ENCODE data around the gene NTRK3. TPM values are rescaled to one million over a fixed set of nuclear protein-coding genes. Genes with fewer than 3 reads are reported as not detected.

NTRK3 gene
- total RNA-seq, 1 donor from 2014 or later: not detected

DNA sequence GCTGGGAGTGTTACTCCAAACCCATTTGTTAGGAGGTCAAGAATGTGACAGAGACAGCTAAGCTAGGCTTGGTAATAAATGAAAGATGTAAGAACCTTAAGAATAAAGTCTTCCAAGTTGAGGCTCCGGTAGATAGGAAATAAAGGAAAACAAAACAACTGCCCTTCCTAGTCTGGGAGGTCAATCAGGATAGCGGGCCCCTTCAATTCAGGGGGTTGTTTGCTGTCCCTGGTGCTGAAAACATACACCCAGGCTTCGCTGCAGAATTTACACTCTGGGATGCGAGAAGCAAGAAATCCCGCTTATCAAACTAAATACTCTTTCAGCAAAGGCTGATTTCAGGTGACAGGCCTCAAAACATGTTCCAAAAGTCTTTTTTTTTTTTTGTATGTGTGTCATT is 393.4 kb downstream of the NTRK3 start:
- DNase-seq (ENCODE audit: extremely low spot score, unreplicated experiment): no peak
- Mint-ChIP-seq H3K9me3 (ENCODE audit: unreplicated experiment) (no peaks in the 10 kb centered on the region), H3K4me1 (ENCODE audit: unreplicated experiment) (no peaks in the 10 kb centered on the region), H3K4me3 (ENCODE audit: unreplicated experiment) (no peak overlapping the region), H3K36me3 (ENCODE audit: unreplicated experiment) (no peaks in the 10 kb centered on the region), H3K27ac (ENCODE audit: unreplicated experiment) (no peak overlapping the region), H3K27me3 (ENCODE audit: unreplicated experiment) (no peaks in the 10 kb centered on the region)
- TF ChIP-seq, protein P1, sequence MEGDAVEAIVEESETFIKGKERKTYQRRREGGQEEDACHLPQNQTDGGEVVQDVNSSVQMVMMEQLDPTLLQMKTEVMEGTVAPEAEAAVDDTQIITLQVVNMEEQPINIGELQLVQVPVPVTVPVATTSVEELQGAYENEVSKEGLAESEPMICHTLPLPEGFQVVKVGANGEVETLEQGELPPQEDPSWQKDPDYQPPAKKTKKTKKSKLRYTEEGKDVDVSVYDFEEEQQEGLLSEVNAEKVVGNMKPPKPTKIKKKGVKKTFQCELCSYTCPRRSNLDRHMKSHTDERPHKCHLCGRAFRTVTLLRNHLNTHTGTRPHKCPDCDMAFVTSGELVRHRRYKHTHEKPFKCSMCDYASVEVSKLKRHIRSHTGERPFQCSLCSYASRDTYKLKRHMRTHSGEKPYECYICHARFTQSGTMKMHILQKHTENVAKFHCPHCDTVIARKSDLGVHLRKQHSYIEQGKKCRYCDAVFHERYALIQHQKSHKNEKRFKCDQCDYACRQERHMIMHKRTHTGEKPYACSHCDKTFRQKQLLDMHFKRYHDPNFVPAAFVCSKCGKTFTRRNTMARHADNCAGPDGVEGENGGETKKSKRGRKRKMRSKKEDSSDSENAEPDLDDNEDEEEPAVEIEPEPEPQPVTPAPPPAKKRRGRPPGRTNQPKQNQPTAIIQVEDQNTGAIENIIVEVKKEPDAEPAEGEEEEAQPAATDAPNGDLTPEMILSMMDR (IDR thresholded peaks at IDR 0.05): no peak

DNA sequence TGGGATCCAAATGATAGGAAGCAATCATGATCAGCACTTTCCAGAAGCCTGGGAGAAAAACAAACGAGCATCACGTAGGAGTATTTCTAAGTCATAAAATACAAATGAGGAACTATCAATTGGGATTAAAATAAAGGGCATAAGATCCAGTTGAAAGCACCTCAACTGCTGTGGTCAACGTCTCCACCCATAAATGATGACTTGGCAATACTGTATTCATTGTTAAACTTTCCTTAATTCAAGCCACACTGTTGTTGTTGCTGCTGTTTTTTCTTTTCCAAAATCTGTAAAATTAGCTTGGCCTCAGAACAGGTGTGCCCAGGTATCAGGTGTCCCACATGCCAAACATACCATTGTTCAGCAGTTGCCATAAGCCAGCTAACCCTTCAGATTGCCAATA is 395.8 kb downstream of the NTRK3 start:
- no peaks in the 10 kb centered on the region for H3K9me3 Mint-ChIP-seq (ENCODE audit: unreplicated experiment)
- no peaks in the 10 kb centered on the region for H3K36me3 Mint-ChIP-seq (ENCODE audit: unreplicated experiment)
- H3K27me3 Mint-ChIP-seq (ENCODE audit: unreplicated experiment): no peaks in the 10 kb centered on the region
- no peak overlapping the region for H3K4me3 Mint-ChIP-seq (ENCODE audit: unreplicated experiment)
- no peak overlapping the region for H3K27ac Mint-ChIP-seq (ENCODE audit: unreplicated experiment)
- no peaks in the 10 kb centered on the region for H3K4me1 Mint-ChIP-seq (ENCODE audit: unreplicated experiment)
- DNase-seq (ENCODE audit: extremely low spot score, unreplicated experiment): no peak
- TF ChIP-seq, protein P1 (IDR thresholded peaks at IDR 0.05): no peak

DNA sequence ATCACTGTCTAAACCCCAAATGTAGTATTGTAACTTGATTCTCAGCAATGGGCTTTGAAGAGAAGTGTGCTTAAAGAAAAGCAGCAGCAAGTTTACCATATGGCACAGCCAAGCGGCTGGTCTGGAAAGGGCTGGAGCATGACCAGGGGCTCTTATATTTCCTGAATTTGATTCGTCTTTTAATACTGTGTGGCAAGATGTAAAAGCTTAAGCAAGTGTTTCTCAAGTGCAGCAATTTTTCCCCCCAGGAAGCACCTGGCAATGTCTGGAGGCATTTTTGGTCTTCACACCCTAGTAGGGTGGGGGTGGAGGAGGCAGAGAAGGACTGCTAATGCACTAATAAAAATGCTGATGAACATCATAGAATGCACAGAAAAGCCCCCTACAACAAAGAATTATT is 397.9 kb downstream of the NTRK3 start:
- Mint-ChIP-seq H3K4me3 (ENCODE audit: unreplicated experiment) (no peak overlapping the region), H3K27me3 (ENCODE audit: unreplicated experiment) (no peaks in the 10 kb centered on the region), H3K9me3 (ENCODE audit: unreplicated experiment) (no peaks in the 10 kb centered on the region), H3K27ac (ENCODE audit: unreplicated experiment) (no peak overlapping the region), H3K4me1 (ENCODE audit: unreplicated experiment) (no peaks in the 10 kb centered on the region), H3K36me3 (ENCODE audit: unreplicated experiment) (no peaks in the 10 kb centered on the region)
- no peak for DNase-seq (ENCODE audit: extremely low spot score, unreplicated experiment)
- TF ChIP-seq, protein P1 (IDR thresholded peaks at IDR 0.05): no peak

DNA sequence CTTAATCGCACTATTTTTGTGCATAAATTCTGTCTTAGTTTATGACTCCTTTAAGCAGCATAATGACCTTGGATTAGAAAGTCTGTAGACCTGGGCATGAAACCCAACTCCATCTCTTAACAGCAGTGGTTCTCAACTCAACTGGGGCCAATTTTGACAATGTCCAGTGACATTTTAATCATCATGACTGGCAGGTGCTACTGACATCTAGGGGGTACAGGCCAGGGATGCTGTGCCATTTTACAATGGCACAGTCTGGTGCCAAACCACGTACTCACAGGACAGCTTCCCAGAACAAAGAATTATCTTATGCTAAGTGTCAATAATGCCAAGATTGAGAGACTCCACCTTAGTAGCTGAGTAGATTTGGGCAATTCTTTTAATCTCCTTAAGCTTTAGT is 405.0 kb downstream of the NTRK3 start:
- TF ChIP-seq, protein P1 (IDR thresholded peaks at IDR 0.05): no peak
- no peak for DNase-seq (ENCODE audit: extremely low spot score, unreplicated experiment)
- H3K4me1 Mint-ChIP-seq (ENCODE audit: unreplicated experiment): no peaks in the 10 kb centered on the region
- no peak overlapping the region for H3K4me3 Mint-ChIP-seq (ENCODE audit: unreplicated experiment)
- peaks cover 3% of the 10 kb centered on the region for H3K27me3 Mint-ChIP-seq (ENCODE audit: unreplicated experiment)
- H3K27ac Mint-ChIP-seq (ENCODE audit: unreplicated experiment): no peak overlapping the region
- no peaks in the 10 kb centered on the region for H3K36me3 Mint-ChIP-seq (ENCODE audit: unreplicated experiment)
- no peaks in the 10 kb centered on the region for H3K9me3 Mint-ChIP-seq (ENCODE audit: unreplicated experiment)

DNA sequence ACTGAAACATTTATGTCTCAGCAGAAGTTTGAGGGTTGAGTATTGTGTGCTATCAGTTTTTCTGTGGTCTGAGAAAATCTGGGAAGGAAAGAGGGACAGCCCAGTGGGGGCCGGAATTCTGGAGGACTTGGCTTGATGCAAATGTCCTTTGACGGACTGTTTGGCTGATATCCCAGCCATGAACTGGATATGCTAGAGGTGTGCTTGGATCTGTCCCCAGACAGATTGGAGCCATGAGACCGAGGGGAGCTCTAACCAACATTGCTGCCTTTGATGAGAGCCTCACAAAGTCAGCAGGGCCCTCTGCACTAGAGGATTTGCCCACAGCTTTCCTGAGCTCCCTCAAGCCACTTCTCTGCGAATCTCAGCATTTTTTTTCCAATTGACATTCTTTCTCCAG is 405.6 kb downstream of the NTRK3 start:
- TF ChIP-seq, protein P1 (IDR thresholded peaks at IDR 0.05): no peak
- Mint-ChIP-seq H3K9me3 (ENCODE audit: unreplicated experiment) (no peaks in the 10 kb centered on the region), H3K36me3 (ENCODE audit: unreplicated experiment) (no peaks in the 10 kb centered on the region), H3K4me1 (ENCODE audit: unreplicated experiment) (no peaks in the 10 kb centered on the region), H3K27me3 (ENCODE audit: unreplicated experiment) (peaks cover 3% of the 10 kb centered on the region), H3K4me3 (ENCODE audit: unreplicated experiment) (no peak overlapping the region), H3K27ac (ENCODE audit: unreplicated experiment) (no peak overlapping the region)
- DNase-seq (ENCODE audit: extremely low spot score, unreplicated experiment): no peak

All from osteocyte (in vitro differentiated cells).